Neural progenitor cell (in vitro differentiated cells): ENCODE data around the gene POLD4. TPM values are rescaled to one million over a fixed set of nuclear protein-coding genes. Genes with fewer than 3 reads are reported as not detected.

Experiments used
- DNase-seq: peaks from one replicate; pipeline ENCODE4 v3.0.0-alpha.2; 2016; ENCODE audit warnings: low spot score
- H2AFZ ChIP-seq: fragments of 200-600 bp; sonication (generic); replicated peaks from 2 replicates; pipeline ENCODE4 v1.6.1; 2016; ENCODE audit warnings: antibody characterized with exemption
- H3F3A ChIP-seq: fragments of 200-600 bp; sonication (generic); 2 replicates; pipeline ENCODE4 v1.6.1; 2016; ENCODE audit warnings: antibody characterized with exemption, low read depth
- H3K27ac ChIP-seq: fragments of 200-600 bp; sonication (generic); 2 replicates; pipeline ENCODE4 v1.5.1; 2016; ENCODE audit warnings: mild to moderate bottlenecking
- H3K27me3 ChIP-seq: fragments of 200-600 bp; sonication (generic); 2 replicates; pipeline ENCODE4 v1.6.1; 2016; ENCODE audit warnings: mild to moderate bottlenecking, moderate library complexity
- H3K36me3 ChIP-seq: fragments of 200-600 bp; sonication (generic); 2 replicates; pipeline ENCODE4 v1.5.1; 2016
- H3K4me1 ChIP-seq: fragments of 200-600 bp; sonication (generic); 2 replicates; pipeline ENCODE4 v1.6.1; 2016; ENCODE audit warnings: mixed run types
- H3K4me2 ChIP-seq: fragments of 200-600 bp; sonication (generic); 2 replicates; pipeline ENCODE4 v1.6.1; 2016
- H3K4me3 ChIP-seq: fragments of 200-600 bp; sonication (generic); 2 replicates; pipeline ENCODE4 v1.5.1; 2016
- H3K79me2 ChIP-seq: fragments of 200-600 bp; sonication (generic); 2 replicates; pipeline ENCODE4 v1.6.1; 2016; ENCODE audit warnings: low read depth
- H3K9ac ChIP-seq: fragments of 200-600 bp; sonication (generic); 2 replicates; pipeline ENCODE4 v1.6.1; 2016
- H3K9me3 ChIP-seq: fragments of 200-600 bp; sonication (generic); 2 replicates; pipeline ENCODE4 v1.5.1; 2016; ENCODE audit warnings: low read depth
- H4K20me1 ChIP-seq: fragments of 200-600 bp; sonication (generic); 2 replicates; pipeline ENCODE4 v1.6.1; 2016; ENCODE audit warnings: low read depth
- H3K27ac Mint-ChIP-seq: 3 replicates; pipeline ENCODE4 v1.8.0; 2021; ENCODE audit warnings: mixed read lengths
- H3K27me3 Mint-ChIP-seq: 2 replicates; pipeline ENCODE4 v1.8.0; 2022; ENCODE audit warnings: low read depth, mild to moderate bottlenecking, inconsistent platforms, moderate library complexity, mixed read lengths; ENCODE audit not compliant: insufficient read depth
- H3K36me3 Mint-ChIP-seq: 3 replicates; pipeline ENCODE4 v1.8.0; 2021; ENCODE audit warnings: mixed read lengths
- H3K4me1 Mint-ChIP-seq: 3 replicates; pipeline ENCODE4 v1.8.0; 2021; ENCODE audit warnings: mixed read lengths
- H3K4me3 Mint-ChIP-seq: 3 replicates; pipeline ENCODE4 v1.8.0; 2021; ENCODE audit warnings: mild to moderate bottlenecking, moderate library complexity, mixed read lengths
- H3K9me3 Mint-ChIP-seq: 3 replicates; pipeline ENCODE4 v1.8.0; 2020; ENCODE audit warnings: mixed read lengths
- CTCF ChIP-seq: fragments of 200-600 bp; sonication (generic); IDR thresholded peaks from 2 replicates; pipeline ENCODE4 v1.5.1; 2017; ENCODE audit warnings: antibody characterized with exemption, mild to moderate bottlenecking
- EZH2 ChIP-seq: fragments of 200-600 bp; sonication (generic); IDR thresholded peaks from 2 replicates; pipeline ENCODE4 v1.6.1; 2017; ENCODE audit warnings: antibody characterized with exemption, mild to moderate bottlenecking, moderate library complexity
- EZH2phosphoT487 ChIP-seq: fragments of 200-600 bp; sonication (generic); IDR thresholded peaks from 2 replicates; pipeline ENCODE4 v1.6.1; 2017; ENCODE audit warnings: antibody characterized with exemption
- total RNA-seq: library from RNA; depleted of rRNA; stranded (reverse); fragments of >200 nt; gene quantifications from 2 replicates; pipeline ENCODE4 v1.2.3, GENCODE V29; 2015; ENCODE audit warnings: low replicate concordance

Gene POLD4
- total RNA-seq, 1 donor from 2014 or later = 1.1 TPM

GRCh38 chr11:67369801-67370284 lies 16.5 kb upstream of the POLD4 start:
- peaks cover 53% of the 10 kb centered on the region for H3K27me3 ChIP-seq
- H3K36me3 ChIP-seq = no peaks in the 10 kb centered on the region
- H3K4me3 Mint-ChIP-seq = no peak overlapping the region
- no peak for DNase-seq
- H3K27me3 Mint-ChIP-seq = peaks cover 18% of the 10 kb centered on the region
- H3K27ac Mint-ChIP-seq = no peak overlapping the region
- no peak overlapping the region for H3K4me3 ChIP-seq
- peaks cover 16% of the 10 kb centered on the region for H4K20me1 ChIP-seq
- H3K27ac ChIP-seq = no peak overlapping the region
- TF ChIP-seq EZH2phosphoT487 (no peak), EZH2 (no peak), CTCF (no peak)
- no peak overlapping the region for H3K9ac ChIP-seq
- no peak overlapping the region for H2AFZ ChIP-seq
- H3K4me2 ChIP-seq = peak overlapping the region; percentile 24
- no peaks in the 10 kb centered on the region for H3K9me3 ChIP-seq
- no peaks in the 10 kb centered on the region for H3K9me3 Mint-ChIP-seq
- peaks cover 33% of the 10 kb centered on the region for H3K4me1 ChIP-seq
- peaks cover 36% of the 10 kb centered on the region for H3K4me1 Mint-ChIP-seq
- no peaks in the 10 kb centered on the region for H3K36me3 Mint-ChIP-seq
- H3K79me2 ChIP-seq = no peaks in the 10 kb centered on the region
- H3F3A ChIP-seq = peaks cover 29% of the 10 kb centered on the region

GRCh38 chr11:67369275-67369674 lies 15.9 kb upstream of the POLD4 start:
- DNase-seq = no peak
- H3K27me3 ChIP-seq = peaks cover 47% of the 10 kb centered on the region
- no peaks in the 10 kb centered on the region for H3K36me3 ChIP-seq
- H3F3A ChIP-seq = peaks cover 23% of the 10 kb centered on the region
- Mint-ChIP-seq H3K27me3 (peaks cover 15% of the 10 kb centered on the region), H3K27ac (no peak overlapping the region), H3K4me3 (no peak overlapping the region), H3K9me3 (no peaks in the 10 kb centered on the region), H3K4me1 (peaks cover 30% of the 10 kb centered on the region), H3K36me3 (no peaks in the 10 kb centered on the region)
- H3K27ac ChIP-seq = no peak overlapping the region
- H3K4me1 ChIP-seq = peaks cover 28% of the 10 kb centered on the region
- H3K79me2 ChIP-seq = no peaks in the 10 kb centered on the region
- H3K4me3 ChIP-seq = no peak overlapping the region
- no peak overlapping the region for H3K9ac ChIP-seq
- no peak overlapping the region for H2AFZ ChIP-seq
- H3K9me3 ChIP-seq = no peaks in the 10 kb centered on the region
- no peak overlapping the region for H3K4me2 ChIP-seq
- H4K20me1 ChIP-seq = peaks cover 16% of the 10 kb centered on the region
- TF ChIP-seq EZH2phosphoT487 (no peak), CTCF (no peak), EZH2 (no peak)

GRCh38 chr11:67368621-67369020 lies 15.3 kb upstream of the POLD4 start:
- peaks cover 16% of the 10 kb centered on the region for H4K20me1 ChIP-seq
- H3K36me3 ChIP-seq = no peaks in the 10 kb centered on the region
- no peak overlapping the region for H3K4me2 ChIP-seq
- no peak overlapping the region for H2AFZ ChIP-seq
- peaks cover 12% of the 10 kb centered on the region for H3K27me3 Mint-ChIP-seq
- no peak for TF ChIP-seq CTCF
- no peak overlapping the region for H3K4me3 Mint-ChIP-seq
- no peak overlapping the region for H3K9ac ChIP-seq
- peaks cover 23% of the 10 kb centered on the region for H3K4me1 ChIP-seq
- peaks cover 18% of the 10 kb centered on the region for H3F3A ChIP-seq
- peaks cover 26% of the 10 kb centered on the region for H3K4me1 Mint-ChIP-seq
- H3K79me2 ChIP-seq = no peaks in the 10 kb centered on the region
- DNase-seq = no peak
- H3K4me3 ChIP-seq = no peak overlapping the region
- H3K9me3 Mint-ChIP-seq = no peaks in the 10 kb centered on the region
- H3K27ac Mint-ChIP-seq = no peak overlapping the region
- H3K27me3 ChIP-seq = peaks cover 40% of the 10 kb centered on the region
- H3K27ac ChIP-seq = no peak overlapping the region
- no peaks in the 10 kb centered on the region for H3K9me3 ChIP-seq
- peaks cover 2% of the 10 kb centered on the region for H3K36me3 Mint-ChIP-seq
